ENCODE results near the gene DOCK6.
"Not testable (repeated sequence)": the region's sequence is repeated elsewhere in the genome, so short reads cannot be mapped to it uniquely, and the experiment has no call there.

DOCK6 gene

GRCh38 chr19:11169896-11170678 lies 92.2 kb downstream of the DOCK6 start:
- no peak for DNase-seq

GRCh38 chr19:11168568-11168967 lies 93.8 kb downstream of the DOCK6 start:
- no peak for DNase-seq

- no peak for DNase-seq
Observed at GRCh38 chr19:11166281-11167142, 95.8 kb downstream of the DOCK6 start.

GRCh38 chr19:11165486-11166030 lies 96.8 kb downstream of the DOCK6 start:
- DNase-seq, result no peak

- DNase-seq, result peak; percentile 92
Observed at GRCh38 chr19:11164879-11165406, 97.4 kb downstream of the DOCK6 start.

- DNase-seq, result no peak
Observed at GRCh38 chr19:11164296-11164695, 98.0 kb downstream of the DOCK6 start.

- not testable (repeated sequence) for DNase-seq
Observed at GRCh38 chr19:11160440-11160768, 101.9 kb downstream of the DOCK6 start.

GRCh38 chr19:11159598-11160439 lies 102.5 kb downstream of the DOCK6 start:
- DNase-seq, result no peak

- DNase-seq, result peak; percentile 94
Observed at GRCh38 chr19:11155373-11156120, 106.8 kb downstream of the DOCK6 start, which contains the start of gene SPC24. Gene SPC24 (minus strand): TSS chr19:11155782. CDS start chr19:11155776, 6 bp downstream.

GRCh38 chr19:11154683-11155047 lies 107.7 kb downstream of the DOCK6 start:
- DNase-seq, result no peak

- no peak for DNase-seq
Observed at GRCh38 chr19:11152318-11153062, 109.8 kb downstream of the DOCK6 start.

- DNase-seq, result no peak
Observed at GRCh38 chr19:11151181-11151580, 111.1 kb downstream of the DOCK6 start.

Data from right forelimb (tissue), 1 donor.